ENCODE measurements around the gene RNASE12. TPM values are rescaled to one million over a fixed set of nuclear protein-coding genes. Genes with fewer than 3 reads are reported as not detected.
"Not testable (repeated sequence)": the region's sequence is repeated elsewhere in the genome, so short reads cannot be mapped to it uniquely, and the experiment has no call there.

RNASE12 gene
- total RNA-seq, 1 experiment from 2014 or later = not detected

DNA sequence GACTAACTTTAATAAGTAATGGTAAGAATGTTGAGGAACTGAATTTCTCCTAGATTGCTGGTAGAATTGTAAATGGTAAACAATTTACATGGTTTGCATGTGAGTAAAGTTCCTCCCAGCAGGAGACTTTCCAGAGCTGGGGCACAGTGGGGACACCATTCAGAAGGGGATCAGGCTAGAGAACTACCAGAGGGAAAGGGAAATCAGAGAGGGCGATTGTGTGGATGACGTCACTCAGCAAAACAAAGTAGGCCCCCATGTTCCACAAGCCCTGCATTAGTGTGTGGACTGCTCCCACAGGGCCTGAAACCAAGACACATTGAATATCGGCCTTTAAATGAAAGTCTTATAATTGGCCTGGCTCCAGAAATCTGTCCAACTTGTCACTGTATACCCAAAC is 12.9 kb downstream of the RNASE12 start:
- Histone ChIP-seq H3K36me3 (replicated peaks; ENCODE audit: control insufficient read depth, insufficient read depth, low read length) (no peaks in the 10 kb centered on the region), H3K4me3 (ENCODE audit: insufficient read depth, low read depth, low read length) (no peak overlapping the region), H3K27me3 (ENCODE audit: control insufficient read depth, insufficient read depth, low read length) (no peaks in the 10 kb centered on the region)
- DNase-seq = peak; percentile 68

DNA sequence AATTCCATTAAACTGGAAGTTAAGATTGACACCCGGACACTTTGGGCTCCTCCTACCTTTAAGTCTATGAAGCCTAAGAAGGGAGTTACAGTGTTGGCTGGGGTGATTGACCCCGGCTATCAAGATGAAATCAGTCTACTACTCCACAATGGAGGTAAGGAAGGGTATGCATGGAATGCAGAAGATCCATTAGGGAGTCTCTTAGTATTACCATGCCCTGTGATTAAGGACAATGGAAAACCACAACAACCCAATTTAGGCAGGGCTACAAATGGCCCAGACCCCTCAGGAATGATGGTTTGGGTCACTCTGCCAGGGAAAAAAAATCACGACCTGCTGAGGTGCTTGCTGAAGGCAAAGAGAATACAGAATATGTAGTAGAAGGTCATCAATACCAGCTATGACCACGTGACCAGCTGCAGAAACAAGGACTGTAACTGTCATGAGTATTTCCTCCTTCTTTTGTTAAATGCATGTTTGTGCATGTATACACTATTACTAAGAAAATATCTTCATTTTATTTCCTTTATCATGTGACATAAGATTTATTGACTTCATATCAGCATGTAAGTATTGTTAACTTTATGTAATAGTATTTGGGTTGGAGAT is 18.7 kb downstream of the RNASE12 start:
- H3K27me3 ChIP-seq (ENCODE audit: control insufficient read depth, insufficient read depth, low read length); H3K4me3 ChIP-seq (ENCODE audit: insufficient read depth, low read depth, low read length); H3K36me3 ChIP-seq (replicated peaks; ENCODE audit: control insufficient read depth, insufficient read depth, low read length); DNase-seq: not testable (repeated sequence)

DNA sequence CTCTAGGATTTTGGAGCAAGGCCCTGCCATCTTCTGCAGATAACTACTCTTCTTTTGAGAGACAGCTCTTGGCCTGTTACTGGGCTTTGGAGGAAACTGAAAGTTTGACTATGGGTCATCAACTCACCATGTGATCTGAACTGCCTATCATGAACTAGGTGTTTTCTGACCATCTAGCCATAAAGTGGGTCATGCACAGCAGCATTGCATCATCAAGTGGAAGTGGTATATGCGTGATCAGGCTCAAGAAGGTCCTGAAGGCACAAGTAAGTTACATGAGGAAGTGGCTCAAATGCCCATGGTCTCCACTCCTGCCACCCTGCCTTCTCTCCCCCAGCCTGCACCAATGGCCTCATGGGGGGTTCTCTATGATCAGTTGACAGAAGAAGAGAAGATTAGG is 20.5 kb downstream of the RNASE12 start:
- H3K36me3 ChIP-seq (replicated peaks; ENCODE audit: control insufficient read depth, insufficient read depth, low read length); H3K4me3 ChIP-seq (ENCODE audit: insufficient read depth, low read depth, low read length); DNase-seq; H3K27me3 ChIP-seq (ENCODE audit: control insufficient read depth, insufficient read depth, low read length): not testable (repeated sequence)

- H3K27me3 ChIP-seq (ENCODE audit: control insufficient read depth, insufficient read depth, low read length); DNase-seq; H3K4me3 ChIP-seq (ENCODE audit: insufficient read depth, low read depth, low read length); H3K36me3 ChIP-seq (replicated peaks; ENCODE audit: control insufficient read depth, insufficient read depth, low read length): not testable (repeated sequence)
These were observed 21.3 kb downstream of the RNASE12 start for GRCh38 chr14:20569865-20570264.

- Histone ChIP-seq H3K4me3 (ENCODE audit: insufficient read depth, low read depth, low read length) (no peak overlapping the region), H3K27me3 (ENCODE audit: control insufficient read depth, insufficient read depth, low read length) (no peaks in the 10 kb centered on the region), H3K36me3 (replicated peaks; ENCODE audit: control insufficient read depth, insufficient read depth, low read length) (no peaks in the 10 kb centered on the region)
- no peak for DNase-seq
These were observed 22.1 kb downstream of the RNASE12 start for GRCh38 chr14:20569066-20569465.

DNA sequence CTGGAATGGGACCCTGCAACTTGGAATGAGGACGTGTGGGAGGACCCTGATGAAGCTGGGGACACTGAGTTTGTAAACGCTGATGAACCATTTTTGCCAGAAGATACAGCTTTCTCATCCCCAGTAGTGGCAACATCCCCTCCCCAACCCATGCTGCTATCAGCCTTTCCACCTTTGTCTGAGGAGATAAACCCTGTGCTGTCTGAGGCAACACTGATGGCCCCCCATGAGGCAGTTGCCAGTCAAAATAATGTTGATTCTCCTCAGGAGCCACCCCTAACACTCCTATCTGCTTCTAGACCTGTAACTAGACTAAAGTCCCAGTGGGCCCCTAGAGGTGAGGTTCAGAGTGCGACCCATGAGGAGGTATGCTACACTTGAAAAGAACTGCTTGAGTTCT is 22.8 kb downstream of the RNASE12 start:
- DNase-seq = no peak
- H3K36me3 ChIP-seq (replicated peaks; ENCODE audit: control insufficient read depth, insufficient read depth, low read length) = no peaks in the 10 kb centered on the region
- H3K27me3 ChIP-seq (ENCODE audit: control insufficient read depth, insufficient read depth, low read length) = no peaks in the 10 kb centered on the region
- H3K4me3 ChIP-seq (ENCODE audit: insufficient read depth, low read depth, low read length) = no peak overlapping the region

GRCh38 chr14:20567199-20567598 is 24.0 kb downstream of the RNASE12 start:
- DNase-seq; H3K4me3 ChIP-seq (ENCODE audit: insufficient read depth, low read depth, low read length); H3K27me3 ChIP-seq (ENCODE audit: control insufficient read depth, insufficient read depth, low read length); H3K36me3 ChIP-seq (replicated peaks; ENCODE audit: control insufficient read depth, insufficient read depth, low read length): not testable (repeated sequence)

DNA sequence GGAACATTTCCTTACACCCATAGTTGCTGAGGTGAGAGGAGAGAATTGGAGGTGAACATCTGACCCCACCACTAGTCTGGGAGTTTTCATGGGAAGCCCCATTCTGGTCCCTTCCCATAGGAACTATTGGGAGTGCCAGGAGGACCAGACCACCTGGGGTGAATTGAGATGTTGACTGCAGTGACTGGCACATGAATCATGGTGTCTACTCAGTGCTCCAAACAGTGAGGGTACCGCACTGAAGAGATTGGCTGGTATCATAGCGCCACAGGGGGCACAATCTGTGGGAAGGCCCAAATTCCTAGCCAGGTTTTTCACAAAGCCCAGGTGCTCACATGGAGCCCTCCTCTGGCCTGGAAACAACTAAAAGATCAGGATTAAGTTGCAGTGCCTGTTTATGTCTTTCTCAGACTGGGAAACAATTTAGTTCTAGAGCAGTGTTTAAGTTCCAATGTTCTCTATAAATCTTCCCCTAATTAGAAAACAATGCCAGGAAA is 26.6 kb downstream of the RNASE12 start:
- no peak for DNase-seq
- no peak overlapping the region for H3K4me3 ChIP-seq (ENCODE audit: insufficient read depth, low read depth, low read length)
- no peaks in the 10 kb centered on the region for H3K27me3 ChIP-seq (ENCODE audit: control insufficient read depth, insufficient read depth, low read length)
- H3K36me3 ChIP-seq (replicated peaks; ENCODE audit: control insufficient read depth, insufficient read depth, low read length) = no peaks in the 10 kb centered on the region

DNA sequence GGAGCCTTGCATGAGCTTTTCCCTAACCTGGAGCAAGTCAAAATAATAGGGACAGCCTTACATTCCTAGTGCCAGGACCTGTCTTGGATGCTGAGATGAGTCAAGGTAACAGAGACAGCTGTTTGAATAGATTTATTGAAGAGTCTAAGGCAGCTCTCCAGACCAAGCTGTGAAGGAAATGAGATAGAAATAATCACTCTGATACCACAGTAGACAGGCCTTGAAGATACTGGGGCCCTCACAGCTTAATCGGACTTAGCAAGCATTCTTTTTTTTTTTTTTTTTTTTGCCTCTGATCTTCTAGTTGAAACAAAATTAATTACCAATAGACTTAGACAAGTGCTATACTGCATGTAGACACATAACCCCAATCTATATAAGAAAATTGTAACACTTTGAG is 27.2 kb downstream of the RNASE12 start:
- Histone ChIP-seq H3K4me3 (ENCODE audit: insufficient read depth, low read depth, low read length) (no peak overlapping the region), H3K36me3 (replicated peaks; ENCODE audit: control insufficient read depth, insufficient read depth, low read length) (no peaks in the 10 kb centered on the region), H3K27me3 (ENCODE audit: control insufficient read depth, insufficient read depth, low read length) (no peaks in the 10 kb centered on the region)
- no peak for DNase-seq

GRCh38 chr14:20560961-20561360 is 30.2 kb downstream of the RNASE12 start, which contains the start of gene RNASE9:
TSS of gene RNASE9 (minus strand) at chr14:20561047.
- DNase-seq = no peak
- Histone ChIP-seq H3K4me3 (ENCODE audit: insufficient read depth, low read depth, low read length) (no peak within 1 kb of the TSS), H3K27me3 (ENCODE audit: control insufficient read depth, insufficient read depth, low read length) (no peaks in the 10 kb centered on the region), H3K36me3 (replicated peaks; ENCODE audit: control insufficient read depth, insufficient read depth, low read length) (no peaks in the 10 kb centered on the region)

GRCh38 chr14:20559461-20559904 is 31.7 kb downstream of the RNASE12 start:
- Histone ChIP-seq H3K36me3 (replicated peaks; ENCODE audit: control insufficient read depth, insufficient read depth, low read length) (no peaks in the 10 kb centered on the region), H3K4me3 (ENCODE audit: insufficient read depth, low read depth, low read length) (no peak overlapping the region), H3K27me3 (ENCODE audit: control insufficient read depth, insufficient read depth, low read length) (no peaks in the 10 kb centered on the region)
- no peak for DNase-seq

GRCh38 chr14:20557212-20557542 is 34.0 kb downstream of the RNASE12 start:
- Histone ChIP-seq H3K27me3 (ENCODE audit: control insufficient read depth, insufficient read depth, low read length) (no peaks in the 10 kb centered on the region), H3K36me3 (replicated peaks; ENCODE audit: control insufficient read depth, insufficient read depth, low read length) (no peaks in the 10 kb centered on the region), H3K4me3 (ENCODE audit: insufficient read depth, low read depth, low read length) (no peak overlapping the region)
- no peak for DNase-seq

DNA sequence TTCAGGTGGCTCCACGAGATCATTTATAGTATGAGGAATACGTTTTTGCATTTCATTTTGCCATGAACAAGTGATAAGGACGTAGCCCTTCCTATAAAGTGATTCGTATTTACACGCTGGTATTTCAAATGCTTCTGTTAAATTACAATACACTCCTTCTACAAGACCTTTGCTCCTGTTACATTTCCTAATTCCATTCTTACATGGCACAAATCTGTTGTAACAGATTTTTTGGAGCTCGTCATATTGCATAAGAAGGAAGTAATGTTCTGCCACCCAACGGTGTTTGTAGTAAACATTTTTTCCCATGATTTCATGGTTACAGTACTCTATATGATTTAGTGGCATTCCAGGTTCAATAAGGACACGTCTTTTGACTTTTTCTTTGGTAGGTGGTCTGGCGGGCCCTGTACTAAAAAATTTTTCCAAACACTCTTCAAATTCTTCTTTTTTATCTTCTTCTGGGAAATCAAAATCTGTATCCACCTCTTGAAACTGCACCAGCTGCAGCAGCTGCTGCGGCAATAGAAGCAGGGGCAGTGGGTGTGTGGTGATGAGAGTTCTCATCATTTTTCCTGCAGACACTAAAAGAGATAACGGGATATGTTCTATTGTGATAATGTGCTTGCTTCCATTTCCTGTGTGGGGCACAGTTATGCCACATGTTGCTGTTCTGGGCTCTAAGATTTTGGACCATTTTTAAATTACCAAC is 34.5 kb downstream of the RNASE12 start:
- H3K36me3 ChIP-seq (replicated peaks; ENCODE audit: control insufficient read depth, insufficient read depth, low read length) = no peaks in the 10 kb centered on the region
- no peak for DNase-seq
- no peak overlapping the region for H3K4me3 ChIP-seq (ENCODE audit: insufficient read depth, low read depth, low read length)
- no peaks in the 10 kb centered on the region for H3K27me3 ChIP-seq (ENCODE audit: control insufficient read depth, insufficient read depth, low read length)

DNA sequence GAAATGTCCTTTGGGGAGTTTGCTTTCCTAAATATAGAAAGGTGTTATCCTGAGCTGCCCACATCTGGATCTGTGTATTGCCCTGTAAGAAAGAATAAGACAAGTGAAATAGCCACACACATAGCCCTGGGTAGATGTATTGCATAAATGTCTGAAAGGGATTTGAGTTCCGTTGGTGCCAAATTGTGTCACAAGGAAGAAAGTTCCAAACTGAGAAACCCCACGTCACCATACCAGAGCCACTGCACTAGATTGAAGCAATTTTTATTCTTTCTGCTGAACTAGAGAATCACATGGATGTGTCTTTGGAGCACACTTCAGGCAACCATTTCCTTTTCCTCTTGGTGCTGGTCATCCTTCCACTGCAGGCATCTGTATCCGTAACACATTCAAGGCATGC is 35.3 kb downstream of the RNASE12 start:
- Histone ChIP-seq H3K4me3 (ENCODE audit: insufficient read depth, low read depth, low read length) (no peak overlapping the region), H3K27me3 (ENCODE audit: control insufficient read depth, insufficient read depth, low read length) (no peaks in the 10 kb centered on the region), H3K36me3 (replicated peaks; ENCODE audit: control insufficient read depth, insufficient read depth, low read length) (no peaks in the 10 kb centered on the region)
- DNase-seq = no peak

DNA sequence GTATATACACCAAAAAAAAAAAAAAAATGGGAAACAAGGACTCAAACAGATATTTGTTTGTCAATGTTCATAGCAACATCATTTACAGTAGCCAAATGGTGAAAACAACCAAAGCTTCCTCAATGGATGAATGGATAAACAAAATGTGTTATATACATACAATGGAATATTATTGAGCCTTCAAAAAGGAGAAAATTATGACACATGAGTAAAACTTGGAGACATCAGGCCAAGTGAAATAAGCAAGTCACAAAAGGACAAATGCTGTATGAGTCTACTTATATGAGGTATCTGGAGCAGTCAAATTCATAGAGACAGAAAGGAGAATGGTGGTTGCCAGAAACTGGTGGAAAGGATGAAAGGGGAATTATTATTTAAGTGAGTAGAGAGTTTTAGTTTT is 38.2 kb downstream of the RNASE12 start:
- no peak overlapping the region for H3K4me3 ChIP-seq (ENCODE audit: insufficient read depth, low read depth, low read length)
- no peak for DNase-seq
- H3K36me3 ChIP-seq (replicated peaks; ENCODE audit: control insufficient read depth, insufficient read depth, low read length) = no peaks in the 10 kb centered on the region
- H3K27me3 ChIP-seq (ENCODE audit: control insufficient read depth, insufficient read depth, low read length) = no peaks in the 10 kb centered on the region
